ENCODE data around the gene M6PR. TPM values are rescaled to one million over a fixed set of nuclear protein-coding genes. Genes with fewer than 3 reads are reported as not detected.
"Not testable (repeated sequence)": the region's sequence is repeated elsewhere in the genome, so short reads cannot be mapped to it uniquely, and the experiment has no call there.

M6PR gene
- total RNA-seq, 1 donor from 2014 or later = 113 TPM

DNA sequence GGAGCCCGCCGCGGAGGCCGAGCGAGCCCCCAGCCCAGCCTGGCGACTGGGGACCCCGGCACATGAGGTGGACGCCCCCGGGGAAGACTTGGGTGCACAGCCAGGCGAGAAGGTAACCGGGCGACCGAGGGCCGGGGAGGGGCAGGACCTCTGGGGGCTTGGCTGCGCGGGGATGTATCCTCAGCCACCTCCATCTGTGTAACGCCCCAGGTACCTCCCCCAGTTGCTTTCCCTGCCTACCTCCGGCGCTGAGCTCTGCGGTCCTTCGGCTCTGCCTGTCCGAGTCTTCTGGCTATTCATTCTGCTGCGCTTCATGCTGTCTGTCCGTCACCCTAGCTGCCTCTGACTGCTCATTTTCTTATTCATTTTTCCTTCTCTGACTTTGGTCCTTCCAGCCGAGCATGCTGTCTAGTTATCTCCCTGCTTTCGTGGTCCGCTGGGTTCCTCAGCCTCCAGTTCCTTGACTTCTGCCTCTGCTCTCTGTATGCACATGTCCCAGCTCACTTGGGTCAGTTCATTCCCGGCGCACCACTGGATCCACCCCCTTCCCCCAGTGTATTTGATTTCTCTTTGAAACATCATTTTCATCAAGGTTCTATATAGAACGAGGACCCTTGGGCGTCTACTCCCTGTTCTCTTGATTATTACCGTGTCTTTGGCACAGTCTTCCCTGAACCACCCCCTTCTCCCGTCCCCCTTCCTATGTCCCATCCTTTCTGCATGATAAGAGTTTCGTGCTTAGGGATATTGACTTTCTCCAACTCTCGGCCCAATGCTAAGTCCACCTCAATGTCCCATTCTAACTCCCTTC, 34.5 kb downstream of the M6PR start:
- Mint-ChIP-seq H3K27me3 (ENCODE audit: insufficient read depth, low read depth) (no peaks in the 10 kb centered on the region), H3K36me3 (peaks cover 8% of the 10 kb centered on the region), H3K4me3 (no peak overlapping the region), H3K4me1 (peaks cover 26% of the 10 kb centered on the region), H3K27ac (no peak overlapping the region), H3K9me3 (no peaks in the 10 kb centered on the region)
- peaks cover 44% of the 10 kb centered on the region for H3K4me1 ChIP-seq
- peaks cover 46% of the 10 kb centered on the region for H3F3A ChIP-seq (ENCODE audit: low read depth)
- H3K4me2 ChIP-seq = peak overlapping the region; percentile 87
- peak overlapping the region; percentile 50 for H3K9ac ChIP-seq
- H3K36me3 ChIP-seq = peaks cover 7% of the 10 kb centered on the region
- no peak overlapping the region for H3K27ac ChIP-seq
- H2AFZ ChIP-seq (replicated peaks) = peak overlapping the region; percentile 78
- TF ChIP-seq, protein P1, sequence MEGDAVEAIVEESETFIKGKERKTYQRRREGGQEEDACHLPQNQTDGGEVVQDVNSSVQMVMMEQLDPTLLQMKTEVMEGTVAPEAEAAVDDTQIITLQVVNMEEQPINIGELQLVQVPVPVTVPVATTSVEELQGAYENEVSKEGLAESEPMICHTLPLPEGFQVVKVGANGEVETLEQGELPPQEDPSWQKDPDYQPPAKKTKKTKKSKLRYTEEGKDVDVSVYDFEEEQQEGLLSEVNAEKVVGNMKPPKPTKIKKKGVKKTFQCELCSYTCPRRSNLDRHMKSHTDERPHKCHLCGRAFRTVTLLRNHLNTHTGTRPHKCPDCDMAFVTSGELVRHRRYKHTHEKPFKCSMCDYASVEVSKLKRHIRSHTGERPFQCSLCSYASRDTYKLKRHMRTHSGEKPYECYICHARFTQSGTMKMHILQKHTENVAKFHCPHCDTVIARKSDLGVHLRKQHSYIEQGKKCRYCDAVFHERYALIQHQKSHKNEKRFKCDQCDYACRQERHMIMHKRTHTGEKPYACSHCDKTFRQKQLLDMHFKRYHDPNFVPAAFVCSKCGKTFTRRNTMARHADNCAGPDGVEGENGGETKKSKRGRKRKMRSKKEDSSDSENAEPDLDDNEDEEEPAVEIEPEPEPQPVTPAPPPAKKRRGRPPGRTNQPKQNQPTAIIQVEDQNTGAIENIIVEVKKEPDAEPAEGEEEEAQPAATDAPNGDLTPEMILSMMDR (IDR thresholded peaks at IDR 0.05) = no peak
- TF ChIP-seq EZH2phosphoT487 (IDR thresholded peaks at IDR 0.05) (no peak), EZH2 (IDR thresholded peaks at IDR 0.05) (no peak)
- DNase-seq (ENCODE audit: low spot score) = peak; percentile 80
- peaks cover 16% of the 10 kb centered on the region for H4K20me1 ChIP-seq (ENCODE audit: low read depth)
- H3K79me2 ChIP-seq (ENCODE audit: low read depth) = peaks cover 51% of the 10 kb centered on the region
- H3K27me3 ChIP-seq = no peaks in the 10 kb centered on the region
- H3K4me3 ChIP-seq = peak overlapping the region; percentile 87
- no peaks in the 10 kb centered on the region for H3K9me3 ChIP-seq (ENCODE audit: low read depth)

DNA sequence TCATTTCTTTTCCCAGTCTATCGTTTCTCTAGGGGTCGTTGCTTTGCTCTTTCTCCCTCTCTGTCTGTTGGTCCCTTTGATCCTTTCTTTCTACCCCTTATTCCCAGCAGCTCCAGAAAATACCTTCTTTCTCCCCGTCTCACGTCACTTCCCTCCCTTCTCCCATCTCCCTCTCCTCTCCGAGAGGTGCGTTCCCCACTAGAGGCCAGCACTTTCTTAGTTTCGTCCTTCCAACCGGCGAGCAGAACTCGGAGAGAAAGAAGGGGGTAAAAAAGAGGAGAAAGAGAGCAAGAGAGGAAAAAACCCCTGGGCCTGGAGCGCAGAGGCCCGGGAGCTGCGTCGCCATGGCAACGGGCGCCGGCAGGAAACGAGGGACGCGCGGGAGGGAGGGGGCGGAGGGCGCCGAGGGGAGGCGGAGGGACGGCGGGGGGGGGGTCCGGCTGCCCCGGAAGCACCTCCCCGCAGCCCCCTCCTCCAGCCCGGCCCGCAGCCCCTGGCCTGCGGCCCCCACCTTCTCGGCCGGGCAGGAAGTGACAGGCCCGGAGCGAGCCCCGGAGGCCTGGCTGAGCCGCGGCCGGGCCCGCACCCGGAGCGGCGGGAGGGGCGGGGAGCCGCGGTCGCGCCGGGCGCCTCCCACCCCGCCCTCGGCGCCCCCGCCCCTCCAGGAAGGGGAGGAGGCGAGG, 35.3 kb downstream of the M6PR start, which contains the start of gene PHC1:
TSS of gene PHC1 (plus strand) at position 477 of the 683 bp plus-strand sequence. CDS start 3,169 bp downstream, outside the sequence.
- peak within 1 kb of the TSS; percentile 78 for H2AFZ ChIP-seq (replicated peaks)

DNA sequence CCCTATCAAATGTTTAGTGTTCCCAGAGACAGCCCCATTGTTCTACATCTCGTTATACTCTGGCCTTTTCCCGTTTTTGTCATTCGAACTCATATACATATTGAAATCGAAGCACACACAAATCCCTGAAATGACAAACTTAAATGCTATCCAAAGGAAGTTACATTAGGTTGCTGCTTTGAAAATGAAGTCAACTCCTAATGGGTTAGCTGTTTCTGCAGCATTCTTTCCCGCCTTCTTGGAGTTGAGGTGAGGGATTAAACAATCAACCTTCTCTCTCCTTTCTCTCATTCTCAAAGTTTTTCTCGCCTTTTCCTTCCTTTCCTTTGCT, 35.8 kb downstream of the M6PR start:
- H3K4me1 Mint-ChIP-seq = peaks cover 29% of the 10 kb centered on the region
- H3K9me3 ChIP-seq (ENCODE audit: low read depth) = no peaks in the 10 kb centered on the region
- H3K79me2 ChIP-seq (ENCODE audit: low read depth) = peaks cover 40% of the 10 kb centered on the region
- no peaks in the 10 kb centered on the region for H3K9me3 Mint-ChIP-seq
- H3K27ac ChIP-seq = peak overlapping the region; percentile 91
- peaks cover 44% of the 10 kb centered on the region for H3K4me1 ChIP-seq
- peaks cover 7% of the 10 kb centered on the region for H3K36me3 ChIP-seq
- no peak for DNase-seq (ENCODE audit: low spot score)
- no peaks in the 10 kb centered on the region for H3K27me3 ChIP-seq
- peaks cover 16% of the 10 kb centered on the region for H4K20me1 ChIP-seq (ENCODE audit: low read depth)
- TF ChIP-seq EZH2 (IDR thresholded peaks at IDR 0.05) (no peak), EZH2phosphoT487 (IDR thresholded peaks at IDR 0.05) (no peak)
- TF ChIP-seq, protein P1 (IDR thresholded peaks at IDR 0.05) = no peak
- peak overlapping the region; percentile 97 for H3K27ac Mint-ChIP-seq
- H3K9ac ChIP-seq = peak overlapping the region; percentile 51
- peak overlapping the region; percentile 87 for H3K4me3 ChIP-seq
- H2AFZ ChIP-seq (replicated peaks) = peak overlapping the region; percentile 73
- H3K36me3 Mint-ChIP-seq = peaks cover 3% of the 10 kb centered on the region
- H3K27me3 Mint-ChIP-seq (ENCODE audit: insufficient read depth, low read depth) = no peaks in the 10 kb centered on the region
- peaks cover 44% of the 10 kb centered on the region for H3F3A ChIP-seq (ENCODE audit: low read depth)
- H3K4me3 Mint-ChIP-seq = peak overlapping the region; percentile 92
- peak overlapping the region; percentile 78 for H3K4me2 ChIP-seq

More for the DNA sequence above, 35.3 kb downstream of the M6PR start, which contains the start of gene PHC1:
- Histone ChIP-seq H3K79me2 (ENCODE audit: low read depth) (peaks cover 45% of the 10 kb centered on the region), H3F3A (ENCODE audit: low read depth) (peaks cover 44% of the 10 kb centered on the region), H3K4me3 (peak within 1 kb of the TSS; percentile 87), H3K9ac (peak within 1 kb of the TSS; percentile 51), H3K4me1 (peaks cover 44% of the 10 kb centered on the region), H4K20me1 (ENCODE audit: low read depth) (peaks cover 16% of the 10 kb centered on the region), H3K27ac (peak within 1 kb of the TSS; percentile 91), H3K4me2 (peak within 1 kb of the TSS; percentile 87)
- not testable (repeated sequence) for H3K27me3 ChIP-seq; H3K36me3 ChIP-seq; H3K36me3 Mint-ChIP-seq; H3K9me3 Mint-ChIP-seq; H3K9me3 ChIP-seq (ENCODE audit: low read depth); H3K27me3 Mint-ChIP-seq (ENCODE audit: insufficient read depth, low read depth)
- peak; percentile 96 for DNase-seq (ENCODE audit: low spot score)
- Mint-ChIP-seq H3K4me3 (peak within 1 kb of the TSS; percentile 92), H3K27ac (peak within 1 kb of the TSS; percentile 97), H3K4me1 (peaks cover 29% of the 10 kb centered on the region)
- TF ChIP-seq, protein P1 (IDR thresholded peaks at IDR 0.05) = peak; percentile 46
